HG03095 (cell line): ENCODE measurements around the gene SAC3D1.

ENCODE experiments used
- ATAC-seq: cut with Tn5 transposase; IDR thresholded peaks from one replicate; pipeline ENCODE4 v1.9.1; 2021; ENCODE audit warnings: moderate library complexity; ENCODE audit not compliant: unreplicated experiment

SAC3D1 gene

DNA sequence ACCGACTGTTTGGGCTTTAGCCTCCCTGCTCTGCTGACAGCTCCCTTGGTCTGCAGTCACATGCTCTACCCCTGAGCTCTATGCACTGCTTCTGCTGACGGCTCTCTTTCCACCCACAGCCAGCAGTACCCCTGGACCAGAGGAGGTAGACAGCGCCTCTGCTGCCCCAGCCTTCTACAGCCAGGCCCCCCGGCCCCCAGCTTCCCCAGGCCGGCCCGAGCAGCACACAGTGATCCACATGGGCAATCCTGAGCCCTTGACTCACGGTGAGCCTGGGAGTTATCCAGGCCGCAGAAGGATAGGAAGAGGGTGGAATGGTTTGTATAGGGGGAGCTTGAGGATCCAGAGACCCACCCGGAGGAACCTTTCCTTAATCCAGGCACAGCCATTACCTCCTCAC, 45.8 kb downstream of the SAC3D1 start:
- no peak for ATAC-seq

DNA sequence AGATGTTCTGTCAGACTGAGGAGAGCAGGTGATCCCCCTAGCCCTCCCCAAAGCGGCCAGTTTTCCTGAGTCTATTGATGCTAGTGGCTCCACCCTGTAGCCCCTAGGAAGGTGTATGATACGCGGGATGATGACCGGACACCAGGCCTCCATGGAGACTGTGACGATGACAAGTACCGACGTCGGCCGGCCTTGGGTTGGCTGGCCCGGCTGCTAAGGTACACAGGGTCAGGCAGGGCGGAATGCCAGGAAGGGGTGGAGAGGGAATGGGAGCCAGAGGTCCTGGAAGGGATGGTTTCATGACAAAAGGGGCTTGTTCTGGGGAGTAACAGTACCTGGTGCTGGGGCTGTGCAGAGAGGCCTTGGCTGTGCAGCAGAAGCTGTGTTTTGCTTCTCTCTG, 46.2 kb downstream of the SAC3D1 start:
- ATAC-seq = no peak

DNA sequence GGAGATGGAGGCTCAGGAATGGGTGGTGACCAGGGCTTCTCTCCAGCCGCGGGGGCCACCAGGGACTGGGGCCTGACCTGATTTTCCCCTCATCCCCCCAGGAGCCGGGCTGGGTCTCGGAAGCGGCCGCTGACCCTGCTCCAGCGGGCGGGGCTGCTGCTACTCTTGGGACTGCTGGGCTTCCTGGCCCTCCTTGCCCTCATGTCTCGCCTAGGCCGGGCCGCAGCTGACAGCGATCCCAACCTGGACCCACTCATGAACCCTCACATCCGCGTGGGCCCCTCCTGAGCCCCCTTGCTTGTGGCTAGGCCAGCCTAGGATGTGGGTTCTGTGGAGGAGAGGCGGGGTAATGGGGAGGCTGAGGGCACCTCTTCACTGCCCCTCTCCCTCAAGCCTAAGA, 46.8 kb downstream of the SAC3D1 start:
- no peak for ATAC-seq

DNA sequence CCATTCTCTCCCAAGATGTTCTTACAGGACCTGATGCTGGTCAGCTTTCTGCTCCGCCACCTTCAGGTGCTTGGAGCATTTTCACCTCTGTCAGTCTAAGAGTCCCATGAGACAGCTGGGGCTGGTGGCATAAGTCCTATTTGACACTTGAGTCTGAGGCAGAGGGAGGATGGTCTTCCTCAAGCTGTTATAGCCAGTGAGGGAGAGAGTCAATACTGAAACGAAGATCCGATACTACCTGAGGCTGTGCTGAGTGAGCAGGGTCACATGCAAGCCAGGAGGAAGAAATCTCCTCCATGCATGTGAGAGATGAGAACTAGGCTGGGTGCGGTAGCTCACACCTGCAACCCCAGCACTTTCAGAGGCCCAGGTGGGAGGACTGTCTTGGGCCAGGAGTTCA, 48.6 kb downstream of the SAC3D1 start:
- ATAC-seq = no peak

DNA sequence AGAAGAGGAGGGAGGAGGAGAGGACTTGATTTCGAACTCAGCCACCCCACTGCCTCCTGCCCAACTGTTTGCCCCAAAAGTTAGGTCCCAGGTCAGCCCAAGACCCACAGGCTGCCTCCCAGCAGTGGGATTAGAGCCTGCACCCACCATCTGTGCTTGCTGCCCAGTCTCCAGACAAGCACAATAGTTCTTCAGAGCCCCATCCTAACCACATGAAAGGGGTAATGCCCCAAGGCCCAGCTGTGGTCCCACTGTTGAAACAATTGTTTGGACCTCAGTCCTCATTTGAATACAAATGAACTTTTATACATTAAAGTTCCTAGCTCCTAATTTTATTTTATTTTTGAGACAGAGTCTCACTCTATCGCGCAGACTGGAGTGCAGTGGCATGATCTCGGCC, 49.6 kb downstream of the SAC3D1 start:
- no peak for ATAC-seq
